TTC549 (cell line): ENCODE results near the gene MT1A.

ENCODE experiments used
- FAIRE-seq: peaks from 2 replicates; lab custom pipeline; 2012; peaks lifted over from hg19 to GRCh38; lab: Jason Lieb, UNC

Gene MT1A

GRCh38 chr16:56681939-56682702, 43.7 kb downstream of the MT1A start, which contains the start of gene MT1X:
Gene MT1X, plus strand, starts transcription at chr16:56682470. Its CDS starts 71 bp downstream, at chr16:56682541.
- FAIRE-seq: no peak

GRCh38 chr16:56682703-56683397, 44.4 kb downstream of the MT1A start:
- no peak for FAIRE-seq

GRCh38 chr16:56683424-56684172, 45.1 kb downstream of the MT1A start:
- FAIRE-seq: no peak

- FAIRE-seq: no peak
Measured at GRCh38 chr16:56684256-56684925, 45.9 kb downstream of the MT1A start.

GRCh38 chr16:56684926-56685590, 46.6 kb downstream of the MT1A start:
- FAIRE-seq: no peak

- FAIRE-seq: no peak
Measured at GRCh38 chr16:56686758-56687157, 48.3 kb downstream of the MT1A start.

- no peak for FAIRE-seq
Measured at GRCh38 chr16:56688762-56689161, 50.3 kb downstream of the MT1A start.

- no peak for FAIRE-seq
Measured at GRCh38 chr16:56689171-56689570, 50.7 kb downstream of the MT1A start.
